GM06990 (cell line): ENCODE results near the gene NEMP2.
"Not testable (repeated sequence)": the region's sequence is repeated elsewhere in the genome, so short reads cannot be mapped to it uniquely, and the experiment has no call there.

Experiments
- DNase-seq: peaks from one replicate; pipeline ENCODE4 v3.0.0-alpha.2; 2011; ENCODE audit not compliant: insufficient read length; ENCODE audit errors: extremely low read depth
- H3K27me3 ChIP-seq: replicated peaks from 2 replicates; pipeline ENCODE4 v1.6.0; 2011; ENCODE audit warnings: low read length; ENCODE audit not compliant: control insufficient read depth, insufficient read depth
- H3K36me3 ChIP-seq: 2 replicates; pipeline ENCODE4 v1.5.1; 2011; ENCODE audit warnings: low read length; ENCODE audit not compliant: control insufficient read depth, insufficient read depth
- H3K4me3 ChIP-seq: replicated peaks from 2 replicates; pipeline ENCODE4 v1.5.1; 2011; ENCODE audit warnings: low read depth, mild to moderate bottlenecking, control low read depth, low read length
- CTCF ChIP-seq: IDR thresholded peaks from 2 replicates; pipeline ENCODE4 v1.5.1; 2011; ENCODE audit warnings: low read length, control low read depth, mild to moderate bottlenecking, inconsistent platforms; ENCODE audit not compliant: insufficient read depth, poor library complexity, severe bottlenecking

The NEMP2 gene

GRCh38 chr2:190501231-190501630 is 33.3 kb downstream of the NEMP2 start:
- no peak for DNase-seq
- Histone ChIP-seq H3K36me3 (peaks cover 4% of the 10 kb centered on the region), H3K27me3 (no peaks in the 10 kb centered on the region), H3K4me3 (no peak overlapping the region)
- no peak for TF ChIP-seq CTCF

- H3K4me3 ChIP-seq: no peak overlapping the region
- DNase-seq: no peak
- no peaks in the 10 kb centered on the region for H3K27me3 ChIP-seq
- no peak for TF ChIP-seq CTCF
- H3K36me3 ChIP-seq: peaks cover 2% of the 10 kb centered on the region
Measured at GRCh38 chr2:190500054-190500502, 34.4 kb downstream of the NEMP2 start.

- Histone ChIP-seq H3K4me3 (no peak overlapping the region), H3K27me3 (no peaks in the 10 kb centered on the region), H3K36me3 (peaks cover 2% of the 10 kb centered on the region)
- TF ChIP-seq CTCF: no peak
- no peak for DNase-seq
Measured at GRCh38 chr2:190499273-190499672, 35.2 kb downstream of the NEMP2 start.

GRCh38 chr2:190497428-190497827 is 37.1 kb downstream of the NEMP2 start:
- H3K27me3 ChIP-seq: no peaks in the 10 kb centered on the region
- no peak for DNase-seq
- H3K4me3 ChIP-seq: no peak overlapping the region
- no peak for TF ChIP-seq CTCF
- peaks cover 2% of the 10 kb centered on the region for H3K36me3 ChIP-seq

- H3K4me3 ChIP-seq, DNase-seq, H3K36me3 ChIP-seq, H3K27me3 ChIP-seq: not testable (repeated sequence)
Measured at GRCh38 chr2:190494600-190495227, 39.8 kb downstream of the NEMP2 start.

GRCh38 chr2:190493095-190493494 is 41.4 kb downstream of the NEMP2 start:
- TF ChIP-seq CTCF: no peak

More at GRCh38 chr2:190493095-190493494, 41.4 kb downstream of the NEMP2 start:
- H3K36me3 ChIP-seq: peaks cover 6% of the 10 kb centered on the region
- DNase-seq: no peak
- no peak overlapping the region for H3K4me3 ChIP-seq
- no peaks in the 10 kb centered on the region for H3K27me3 ChIP-seq
